K562 (cell line): ENCODE results near the gene RAB21. TPM values are rescaled to one million over a fixed set of nuclear protein-coding genes. Genes with fewer than 3 reads are reported as not detected.

Source experiments
- ATAC-seq: fragments of 200-7000 bp; cut with Tn5 transposase; 3 replicates; pipeline ENCODE4 v1.9.1; 2020; ENCODE audit warnings: moderate library complexity
- BruUV-seq: library from RNA; stranded (reverse); fragments of 400-500 nt; replicated peaks from 2 replicates; lab custom pipeline; 2021; lab: Mats Ljungman, UMichigan
- CTCF ChIA-PET: fragments of 300-600 bp; formaldehyde crosslinking; extraction: SDS; loops from one replicate; lab custom pipeline; 2021; ENCODE audit warnings: low intra/inter-chr PET ratio; lab: Yijun Ruan, JAX
- POLR2A ChIA-PET: fragments of 300-600, 350-650 bp; sonication (Branson Sonifier 250); formaldehyde crosslinking; extraction: SDS; loops from one replicate; lab custom pipeline; 2021; ENCODE audit warnings: antibody characterized with exemption, inconsistent platforms; lab: Yijun Ruan, JAX
- DNase-seq, 4 experiments: peaks; one replicate each; pipeline versions ENCODE4 v3.0.0 to v3.0.0-alpha.2; 2011 to 2018; ENCODE audit warnings: low spot score in 3 of 4, mixed read lengths in 3 of 4; ENCODE audit errors: extremely low read depth in 1 of 4
- FAIRE-seq: peaks from 2 replicates; lab custom pipeline; 2011; peaks lifted over from hg19 to GRCh38; lab: Jason Lieb, UNC
- H2AFZ ChIP-seq: 2 replicates; pipeline ENCODE4 v1.6.0; 2011; ENCODE audit warnings: low read depth, low read length, control low read depth, inconsistent platforms
- H3K27ac ChIP-seq: fragments of 200-600 bp; 3 replicates; pipeline ENCODE4 v1.8.0; 2011; ENCODE audit warnings: low read depth, mild to moderate bottlenecking, control low read depth, inconsistent platforms, low read length, moderate library complexity, mixed read lengths; ENCODE audit errors: extremely low read depth
- H3K27me3 ChIP-seq, 2 experiments: fragments of 300-600 bp in 1 of 2; 2 replicates in 1 of 2; 3 replicates in 1 of 2; pipeline versions ENCODE4 v1.6.0 to v1.8.0; 2011; ENCODE audit warnings: inconsistent platforms in 2 of 2, low read length in 2 of 2, mild to moderate bottlenecking in 1 of 2, mixed read lengths in 1 of 2, moderate library complexity in 1 of 2; ENCODE audit not compliant: control insufficient read depth in 2 of 2, insufficient read depth in 2 of 2
- H3K36me3 ChIP-seq: fragments of 300-600 bp; 3 replicates; pipeline ENCODE4 v1.8.0; 2011; ENCODE audit warnings: mild to moderate bottlenecking, low read length, inconsistent platforms; ENCODE audit not compliant: control insufficient read depth, insufficient read depth
- H3K4me1 ChIP-seq, 2 experiments: fragments of 200-600 bp in 1 of 2; replicated peaks in 1 of 2; 2 replicates in 1 of 2; 3 replicates in 1 of 2; pipeline versions ENCODE4 v1.5.1 to v1.8.0; 2011; ENCODE audit warnings: inconsistent platforms in 2 of 2, low read length in 2 of 2, mild to moderate bottlenecking in 1 of 2, mixed read lengths in 1 of 2, moderate library complexity in 1 of 2; ENCODE audit not compliant: control insufficient read depth in 2 of 2, insufficient read depth in 2 of 2
- H3K4me2 ChIP-seq: 2 replicates; pipeline ENCODE4 v1.6.1; 2011; ENCODE audit warnings: low read length, control low read depth, inconsistent platforms, mixed read lengths; ENCODE audit not compliant: insufficient read depth
- H3K4me3 ChIP-seq: fragments of 200-600 bp; sonication (generic), shearing (Covaris generic); 2 replicates; pipeline ENCODE4 v1.5.1; 2016; ENCODE audit warnings: control low read depth, inconsistent platforms
- H3K79me2 ChIP-seq: fragments of 200-600 bp; 3 replicates; pipeline ENCODE4 v1.8.0; 2011; ENCODE audit warnings: low read length, inconsistent platforms; ENCODE audit not compliant: control insufficient read depth, insufficient read depth
- H3K9ac ChIP-seq, 2 experiments: 2 replicates each; pipeline versions ENCODE4 v1.6.0 to v1.6.1; 2011; ENCODE audit warnings: low read depth in 2 of 2, low read length in 2 of 2, control low read depth in 1 of 2, inconsistent platforms in 1 of 2, mild to moderate bottlenecking in 1 of 2, mixed read lengths in 1 of 2; ENCODE audit not compliant: insufficient read depth in 1 of 2
- H3K9me1 ChIP-seq: one replicate; pipeline ENCODE4 v1.6.0; 2011; ENCODE audit warnings: inconsistent platforms, mild to moderate bottlenecking, low read length, moderate library complexity; ENCODE audit not compliant: control insufficient read depth, insufficient read depth
- H3K9me3 ChIP-seq: replicated peaks from 2 replicates; pipeline ENCODE4 v1.5.1; 2011; ENCODE audit warnings: low read depth, low read length, inconsistent platforms; ENCODE audit not compliant: control insufficient read depth, insufficient read depth
- H4K20me1 ChIP-seq: replicated peaks from 2 replicates; pipeline ENCODE4 v1.6.1; 2011; ENCODE audit warnings: low read length, inconsistent platforms, mixed read lengths; ENCODE audit not compliant: control insufficient read depth, insufficient read depth
- CBX2 ChIP-seq: fragments of 200-600 bp; sonication (generic); IDR thresholded peaks from one replicate; pipeline ENCODE4 v1.6.1; 2012; ENCODE audit warnings: mild to moderate bottlenecking, low read length, inconsistent platforms; ENCODE audit not compliant: insufficient read depth, poor library complexity, severe bottlenecking
- CCAR2 ChIP-seq: fragments of 200-400 bp; formaldehyde crosslinking; IDR thresholded peaks from 2 replicates; pipeline ENCODE4 v1.6.1; 2017; ENCODE audit warnings: mild to moderate bottlenecking, low read depth, low read length
- CGGBP1 ChIP-seq: fragments of 250-450 bp; sonication (Bioruptor Pico); IDR thresholded peaks from 2 replicates; pipeline ENCODE4 v1.9.0; 2021; ENCODE audit warnings: mild to moderate bottlenecking
- CREM ChIP-seq: IDR thresholded peaks from 2 replicates; pipeline ENCODE4 v1.6.1; 2014; ENCODE audit warnings: antibody characterized with exemption, low read depth
- MTA1 ChIP-seq: fragments of 450-650 bp; IDR thresholded peaks from 2 replicates; pipeline ENCODE4 v1.6.1; 2017; ENCODE audit warnings: borderline replicate concordance
- NCOR1 ChIP-seq: fragments of 450-650 bp; IDR thresholded peaks from 2 replicates; pipeline ENCODE4 v1.6.1; 2016; ENCODE audit warnings: mild to moderate bottlenecking, moderate library complexity
- PHTF2 ChIP-seq: fragments of 250-450 bp; sonication (Bioruptor Pico); IDR thresholded peaks from 2 replicates; pipeline ENCODE4 v1.5.0; 2021; ENCODE audit warnings: mild to moderate bottlenecking
- PURB ChIP-seq: sonication (generic); formaldehyde crosslinking; IDR thresholded peaks from 2 replicates; pipeline ENCODE4 v1.9.0; 2021; ENCODE audit warnings: low read depth, mild to moderate bottlenecking, missing genetic modification reagents
- RBM25 ChIP-seq: fragments of 200-400 bp; formaldehyde crosslinking; IDR thresholded peaks from 2 replicates; pipeline ENCODE4 v1.6.1; 2018; ENCODE audit warnings: low read length, low read depth, moderate library complexity; ENCODE audit not compliant: severe bottlenecking
- RUNX1 ChIP-seq: sonication (generic); IDR thresholded peaks from 2 replicates; pipeline ENCODE4 v1.6.1; 2016; ENCODE audit warnings: antibody characterized with exemption, low read depth
- SPI1 ChIP-seq: IDR thresholded peaks from 2 replicates; pipeline ENCODE4 v1.6.1; 2011; ENCODE audit warnings: low read depth, low read length, control low read depth, borderline replicate concordance
- STAT6 ChIP-seq: sonication (generic); formaldehyde crosslinking; IDR thresholded peaks from 2 replicates; pipeline ENCODE4 v1.8.1; 2023; ENCODE audit warnings: mild to moderate bottlenecking, missing genetic modification reagents
- TCF7L2 ChIP-seq: fragments of 150-350 bp; IDR thresholded peaks from 2 replicates; pipeline ENCODE4 v1.6.1; 2016; ENCODE audit warnings: low read depth, mild to moderate bottlenecking, low read length, moderate library complexity
- TEAD4 ChIP-seq, 2 experiments: sonication (generic) in 1 of 2; formaldehyde crosslinking in 1 of 2; IDR thresholded peaks; 2 replicates each; pipeline versions ENCODE4 v1.6.1 to v1.8.0; 2012 to 2022; ENCODE audit warnings: borderline replicate concordance in 1 of 2, inconsistent platforms in 1 of 2, low read length in 1 of 2, mild to moderate bottlenecking in 1 of 2, missing genetic modification reagents in 1 of 2
- YY1 ChIP-seq, 3 experiments: IDR thresholded peaks; 2 replicates each; pipeline ENCODE4 v1.6.1; 2011; ENCODE audit warnings: low read length in 2 of 3, mild to moderate bottlenecking in 2 of 3, moderate library complexity in 2 of 3, borderline replicate concordance in 1 of 3, control low read depth in 1 of 3, low read depth in 1 of 3; ENCODE audit not compliant: insufficient read depth in 3 of 3, insufficient replicate concordance in 2 of 3, control insufficient read depth in 1 of 3, insufficient read length in 1 of 3; ENCODE audit errors: extremely low read depth in 1 of 3
- ZFPM2 ChIP-seq: fragments of 250-450 bp; sonication (Bioruptor Pico); IDR thresholded peaks from 2 replicates; pipeline ENCODE4 v1.5.1; 2022; ENCODE audit warnings: mild to moderate bottlenecking
- ZNF583 ChIP-seq: fragments of 250-450 bp; sonication (Bioruptor Pico); IDR thresholded peaks from 2 replicates; pipeline ENCODE4 v1.4.0; 2020
- WGBS: fragments of 100-300 bp; shearing (Covaris generic); methylation state at CpG from one replicate; pipeline ENCODE4 v1.1.6; 2016; ENCODE audit warnings: low coverage, mixed read lengths; ENCODE audit not compliant: insufficient coverage; ENCODE audit errors: missing lambda C conversion rate; 5-methylcytosine and 5-hydroxymethylcytosine counted together
- in situ Hi-C: fragments of 300-500 bp; cut with MboI; formaldehyde crosslinking; loops from 4 replicates; pipeline ENCODE4 v1.15.0; 2018; ENCODE audit warnings: inconsistent platforms, mixed read lengths
- intact Hi-C: fragments of 100-400 bp; cut with micrococcal nuclease; formaldehyde crosslinking; loops from 2 replicates; pipeline ENCODE4 v1.14.2; 2022
- polyA plus RNA-seq, 8 experiments: library from polyadenylated mRNA; depleted of rRNA in 4 of 8; stranded (reverse) in 5 of 8; unstranded in 3 of 8; fragments of >200 nt; fragmentation: Nextera tagmentation in 2 of 8; fragmentation: Illumina TruSeq in 1 of 8; extraction: Ambion mirVana in 2 of 8; extraction: Trizol in 1 of 8; gene quantifications; 2 replicates each; pipeline versions ENCODE4 v1.2.1 to v1.2.3, GENCODE V29; 2011 to 2014; ENCODE audit warnings: inconsistent platforms in 1 of 8, missing spikeins in 1 of 8
- total RNA-seq, 7 experiments: library from RNA; depleted of rRNA in 6 of 7; stranded (reverse); fragments of >200 nt in 6 of 7; fragmentation: Illumina TruSeq in 2 of 7; extraction: Trizol in 2 of 7; gene quantifications; 2 replicates each; pipeline versions ENCODE4 v1.2.1 to v1.2.3, GENCODE V29; 2011 to 2021; ENCODE audit warnings: low replicate concordance in 1 of 7

Gene RAB21
- total and polyA plus RNA-seq, 9 of the 15 experiments (the other 6 are each of a cell fraction or from before 2014, with no cell fraction given), result 5.3 to 45.6 (median 19.6) TPM

DNA sequence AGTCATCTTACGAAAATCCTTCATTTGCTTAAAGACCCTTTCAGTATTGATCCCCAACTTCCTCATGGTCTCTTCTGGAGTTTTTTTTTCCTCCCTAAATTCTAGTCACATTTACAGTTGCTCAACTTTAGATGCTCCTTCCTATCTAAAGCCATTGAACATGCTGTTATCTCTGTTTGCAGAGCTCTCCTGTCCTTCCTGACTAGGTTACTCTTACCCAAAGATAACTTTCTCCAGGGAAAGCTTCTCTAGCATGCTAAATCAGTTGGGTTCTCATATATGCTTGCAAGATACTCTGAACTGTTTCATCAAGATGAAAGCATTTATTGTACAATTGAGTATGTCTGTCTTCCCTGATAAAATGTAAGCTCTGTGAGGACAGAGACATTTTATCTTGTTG is 1.8 kb upstream of the RAB21 start (continued):
- TF ChIP-seq CGGBP1 (CRISPR knock-in tag), result no peak
- no peak for TF ChIP-seq STAT6 (CRISPR knock-in tag)
- TF ChIP-seq CBX2, result no peak
- peak; percentile 93 for TF ChIP-seq NCOR1
- peak; percentile 44; the same call in 1 of the 2 replicates for TF ChIP-seq CREM

DNA sequence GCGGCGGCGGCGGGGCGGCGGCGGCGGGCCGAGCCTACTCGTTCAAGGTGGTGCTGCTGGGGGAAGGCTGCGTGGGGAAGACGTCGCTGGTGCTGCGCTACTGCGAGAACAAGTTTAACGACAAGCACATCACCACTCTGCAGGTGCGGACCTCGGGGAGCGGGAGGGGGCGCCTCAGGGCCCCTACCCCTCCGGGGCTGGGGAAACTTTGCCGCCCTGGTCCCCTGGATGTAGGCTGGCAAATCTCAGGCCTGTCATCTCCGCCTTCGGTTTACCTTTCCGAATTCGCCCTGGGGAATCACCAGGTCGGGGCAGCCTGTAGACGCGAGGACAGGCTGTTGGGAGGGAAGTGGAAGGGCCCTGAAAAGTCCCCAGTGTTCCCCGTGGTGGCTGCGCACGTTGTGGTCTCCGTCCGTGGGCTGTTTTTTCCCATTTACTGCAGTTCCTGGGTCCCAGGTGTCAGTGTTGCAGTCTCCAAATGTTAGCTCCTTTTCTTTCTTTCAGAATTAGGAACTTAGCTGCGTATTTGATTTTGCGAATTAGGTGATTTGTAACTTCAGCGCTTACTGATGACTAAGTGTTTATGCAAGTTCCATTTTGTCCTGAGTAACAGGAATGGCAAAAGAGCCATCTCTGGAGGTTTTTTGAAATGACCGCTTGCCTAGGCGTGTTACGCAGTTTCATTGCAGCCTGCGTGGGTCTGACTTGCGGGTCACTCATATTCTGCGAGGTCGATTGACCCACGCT is 656 bp downstream of the RAB21 start:
- ChIA-PET CTCF (no interaction called here), POLR2A (interaction anchor here (0.7 to 1.0 kb wide), 3 partner anchors 9 to 32 kb away, joined by 3 to 4 read pairs (median 3); no protein-coding TSS in a partner anchor)
- peak overlapping the region; percentile 83 for H3K4me2 ChIP-seq
- intact Hi-C loops, result loop anchor here (10.0 kb wide), 1 partner anchor 621 kb away; no protein-coding TSS in a partner anchor
- in situ Hi-C loops, result loop anchor here (10.0 kb wide), 1 partner anchor 341 kb away; no protein-coding TSS in a partner anchor
- WGBS, result under 1% methylated on average over 27 of the region's 45 CpGs
- peak overlapping the region; percentile 67 for H3K4me3 ChIP-seq
- H3K4me1 ChIP-seq, result peaks cover 12 to 28% of the 10 kb centered on the region in 2 experiments; a peak in 4 of 5 replicates
- H3K36me3 ChIP-seq, result peaks cover 43% of the 10 kb centered on the region
- ATAC-seq (peak; percentile 64), DNase-seq (peak in 2 of 4 experiments; percentile 53), FAIRE-seq (peak; percentile 73)
- no peaks in the 10 kb centered on the region; the same call in none of the 2 replicates for H4K20me1 ChIP-seq
- BruUV-seq, result no TSS peak
- H3K27me3 ChIP-seq, result no peaks in the 10 kb centered on the region
- H3K79me2 ChIP-seq, result peaks cover 56% of the 10 kb centered on the region
- H3K9me1 ChIP-seq, result no peaks in the 10 kb centered on the region
- peak overlapping the region; percentile 69 for H2AFZ ChIP-seq
- H3K9me3 ChIP-seq, result peaks cover 7% of the 10 kb centered on the region; the same call in 1 of the 2 replicates
- H3K27ac ChIP-seq, result peak overlapping the region; percentile 93
- H3K9ac ChIP-seq, result peak overlapping the region; percentile 87 to 91
- TF ChIP-seq CCAR2 (no peak), ZFPM2 (CRISPR knock-in tag) (no peak), PURB (CRISPR knock-in tag) (no peak), PHTF2 (CRISPR knock-in tag) (no peak), SPI1 (peak; percentile 60; the same call in 1 of the 2 replicates), MTA1 (0 out of 2 replicates have a peak, but pooled peaks have one; percentile 43), YY1 (IDR thresholded peaks at IDR 0.05; ENCODE audit: borderline replicate concordance in 1 of 3, control insufficient read depth in 1 of 3, extremely low read depth in 1 of 3, insufficient read depth in 3 of 3, insufficient read length in 1 of 3, insufficient replicate concordance in 2 of 3, low read depth in 1 of 3, low read length in 2 of 3) (peak in 2 of 3 experiments; percentile 12 to 68), TEAD4 (IDR thresholded peaks at IDR 0.05; ENCODE audit: low read length) (peak; percentile 46; the same call in 1 of the 2 replicates), TEAD4 (CRISPR knock-in tag; IDR thresholded peaks at IDR 0.05; ENCODE audit: borderline replicate concordance) (no peak), ZNF583 (no peak), TCF7L2 (no peak), RBM25 (no peak), RUNX1 (no peak)
